ENCODE data around the gene NSG1. TPM values are rescaled to one million over a fixed set of nuclear protein-coding genes. Genes with fewer than 3 reads are reported as not detected.

The NSG1 gene
- total and polyA plus RNA-seq, 9 of the 15 experiments (the other 6 are each of a cell fraction or from before 2014, with no cell fraction given): not detected

DNA sequence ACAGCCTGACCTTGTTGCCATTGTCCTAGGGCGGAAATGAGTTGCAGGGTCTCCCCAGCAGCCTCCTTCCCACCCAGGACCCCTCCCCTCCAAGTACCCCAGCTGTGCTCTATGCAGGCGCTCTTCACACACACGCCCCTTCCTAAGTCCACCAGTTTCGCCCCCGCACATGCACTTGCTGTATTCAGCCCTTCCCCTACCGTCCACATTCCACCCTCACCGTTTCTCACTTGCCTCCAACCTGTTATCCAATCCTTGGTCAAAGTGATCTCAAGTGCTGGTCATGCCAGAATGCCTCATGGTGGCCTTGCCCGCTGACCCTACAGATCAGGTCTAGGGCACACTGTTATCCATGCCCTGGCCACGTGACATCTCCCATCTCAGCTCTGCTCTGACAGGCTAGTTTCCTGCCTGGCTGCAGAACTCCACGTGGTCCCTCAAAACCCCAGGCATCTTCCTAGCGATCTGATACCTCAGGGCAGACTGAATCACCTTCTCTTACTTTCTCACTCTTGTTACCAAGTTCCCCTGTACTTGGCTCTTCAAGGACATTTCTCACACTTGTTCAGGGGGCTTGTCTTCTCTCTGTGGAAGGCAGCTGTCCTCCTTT, 39.7 kb downstream of the NSG1 start:
- WGBS (ENCODE audit: insufficient coverage, low coverage, missing lambda C conversion rate): 81% methylated on average over 11 of the region's 11 CpGs
- Histone ChIP-seq H3K27me3 (ENCODE audit: control insufficient read depth in 2 of 2, insufficient read depth in 2 of 2, low read length in 2 of 2) (no peaks in the 10 kb centered on the region), H3K27ac (ENCODE audit: extremely low read depth, low read depth, low read length) (no peak overlapping the region), H3K4me2 (ENCODE audit: insufficient read depth, low read length) (no peak overlapping the region), H4K20me1 (replicated peaks; ENCODE audit: control insufficient read depth, insufficient read depth, low read length) (no peaks in the 10 kb centered on the region; the same call in 1 of the 2 replicates), H3K4me1 (replicated peaks in 1 of 2; ENCODE audit: control insufficient read depth in 2 of 2, insufficient read depth in 2 of 2, low read length in 2 of 2) (no peaks in the 10 kb centered on the region), H3K9me1 (ENCODE audit: control insufficient read depth, insufficient read depth, low read length) (no peaks in the 10 kb centered on the region), H3K36me3 (ENCODE audit: control insufficient read depth, insufficient read depth, low read length) (peaks cover 16% of the 10 kb centered on the region; the same call in 1 of the 3 replicates), H3K4me3 (no peak overlapping the region), H3K79me2 (ENCODE audit: control insufficient read depth, insufficient read depth, low read length) (no peaks in the 10 kb centered on the region), H3K9ac (ENCODE audit: insufficient read depth in 1 of 2, low read depth in 2 of 2, low read length in 2 of 2) (no peak overlapping the region), H3K9me3 (replicated peaks; ENCODE audit: control insufficient read depth, insufficient read depth, low read depth, low read length) (no peaks in the 10 kb centered on the region), H2AFZ (ENCODE audit: low read depth, low read length) (no peak overlapping the region)
- DNase-seq (ENCODE audit: extremely low read depth in 1 of 4, low spot score in 3 of 4) (no peak), ATAC-seq (no peak), FAIRE-seq (no peak)
- in situ Hi-C loops (cut with MboI) (no loop called here), intact Hi-C loops (cut with micrococcal nuclease) (no loop called here)
- BruUV-seq (replicated peaks): no TSS peak
- CTCF ChIA-PET (ENCODE audit: low intra/inter-chr PET ratio): no interaction called here
- POLR2A ChIA-PET: interaction anchor here (0.6 to 2.0 kb wide), 4 partner anchors 10 to 1255 kb away, joined by 3 to 5 read pairs (median 4); no protein-coding TSS in a partner anchor
- TF ChIP-seq, protein P1, sequence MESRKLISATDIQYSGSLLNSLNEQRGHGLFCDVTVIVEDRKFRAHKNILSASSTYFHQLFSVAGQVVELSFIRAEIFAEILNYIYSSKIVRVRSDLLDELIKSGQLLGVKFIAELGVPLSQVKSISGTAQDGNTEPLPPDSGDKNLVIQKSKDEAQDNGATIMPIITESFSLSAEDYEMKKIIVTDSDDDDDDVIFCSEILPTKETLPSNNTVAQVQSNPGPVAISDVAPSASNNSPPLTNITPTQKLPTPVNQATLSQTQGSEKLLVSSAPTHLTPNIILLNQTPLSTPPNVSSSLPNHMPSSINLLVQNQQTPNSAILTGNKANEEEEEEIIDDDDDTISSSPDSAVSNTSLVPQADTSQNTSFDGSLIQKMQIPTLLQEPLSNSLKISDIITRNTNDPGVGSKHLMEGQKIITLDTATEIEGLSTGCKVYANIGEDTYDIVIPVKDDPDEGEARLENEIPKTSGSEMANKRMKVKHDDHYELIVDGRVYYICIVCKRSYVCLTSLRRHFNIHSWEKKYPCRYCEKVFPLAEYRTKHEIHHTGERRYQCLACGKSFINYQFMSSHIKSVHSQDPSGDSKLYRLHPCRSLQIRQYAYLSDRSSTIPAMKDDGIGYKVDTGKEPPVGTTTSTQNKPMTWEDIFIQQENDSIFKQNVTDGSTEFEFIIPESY (CRISPR knock-in tag; IDR thresholded peaks at IDR 0.05): no peak
- TF ChIP-seq, protein P2, sequence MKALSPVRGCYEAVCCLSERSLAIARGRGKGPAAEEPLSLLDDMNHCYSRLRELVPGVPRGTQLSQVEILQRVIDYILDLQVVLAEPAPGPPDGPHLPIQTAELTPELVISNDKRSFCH (CRISPR knock-in tag; IDR thresholded peaks at IDR 0.05): no peak
- TF ChIP-seq, protein P2 (tag; IDR thresholded peaks at IDR 0.05): no peak
- TF ChIP-seq ZNF12 (CRISPR knock-in tag; IDR thresholded peaks at IDR 0.05) (no peak), NCOA6 (IDR thresholded peaks at IDR 0.05) (no peak), XRCC4 (IDR thresholded peaks at IDR 0.05; ENCODE audit: extremely low read depth, insufficient read depth, insufficient read length) (no peak), HDGF (IDR thresholded peaks at IDR 0.05) (no peak), PHB (CRISPR knock-in tag; IDR thresholded peaks at IDR 0.05) (no peak), ZNF133 (CRISPR knock-in tag; IDR thresholded peaks at IDR 0.05) (no peak), TEAD1 (CRISPR knock-in tag; IDR thresholded peaks at IDR 0.05) (no peak)
- TF ChIP-seq, protein P3, sequence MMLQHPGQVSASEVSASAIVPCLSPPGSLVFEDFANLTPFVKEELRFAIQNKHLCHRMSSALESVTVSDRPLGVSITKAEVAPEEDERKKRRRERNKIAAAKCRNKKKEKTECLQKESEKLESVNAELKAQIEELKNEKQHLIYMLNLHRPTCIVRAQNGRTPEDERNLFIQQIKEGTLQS (IDR thresholded peaks at IDR 0.05): no peak
- TF ChIP-seq, protein P3 (CRISPR knock-in tag; conservative IDR thresholded peaks at IDR 0.05): no peak
